Measurements from ENCODE around the gene HAGHL.

DNA sequence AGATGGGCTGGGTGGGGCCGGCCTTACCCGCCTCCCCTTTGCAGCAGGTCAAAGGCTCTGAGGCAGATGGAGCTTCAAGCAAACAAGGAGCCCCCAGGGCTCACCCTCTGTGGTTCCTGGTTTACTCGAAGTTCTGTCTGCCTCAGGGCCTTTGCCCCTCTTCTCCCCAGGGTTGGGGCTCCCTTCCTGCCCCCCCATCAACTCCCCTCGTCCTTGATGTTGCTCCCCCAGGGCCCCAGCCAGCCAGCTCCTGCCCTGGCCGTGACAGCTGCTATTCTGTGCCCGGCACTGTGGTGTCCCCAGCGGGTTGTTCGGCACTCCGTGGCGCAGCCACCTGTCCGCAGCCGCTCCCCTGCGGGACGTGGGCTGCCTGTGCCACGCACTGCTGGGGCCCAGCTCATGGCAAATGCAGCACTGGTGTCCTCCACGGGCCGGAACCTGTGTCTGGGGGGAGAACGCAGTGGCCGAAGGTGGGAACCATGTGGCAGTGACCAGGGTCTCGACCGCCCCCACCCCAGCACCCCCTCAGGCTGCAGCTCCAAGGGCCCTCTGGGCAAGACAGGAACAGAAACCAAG is 16.3 kb upstream of the HAGHL start:
- TF ChIP-seq ZNF561 (tag by site-specific recombination; IDR thresholded peaks at IDR 0.05; ENCODE audit: borderline replicate concordance) (no peak), REST (tag by site-specific recombination; IDR thresholded peaks at IDR 0.05) (no peak)

All from HEK293 (cell line).